Calu3 (cell line): ENCODE measurements around the gene CHSY3. TPM values are rescaled to one million over a fixed set of nuclear protein-coding genes. Genes with fewer than 3 reads are reported as not detected.

ENCODE experiments used
- BruUV-seq: library from RNA; stranded (reverse); fragments of 400-500 nt; replicated peaks from 2 replicates; lab custom pipeline; 2021; lab: Mats Ljungman, UMichigan
- CTCF ChIA-PET: fragments of 300-600 bp; sonication (Branson Sonifier 250); formaldehyde crosslinking; loops from one replicate; lab custom pipeline; 2022; ENCODE audit warnings: antibody characterized with exemption; lab: Charles Lee
- DNase-seq: peaks from one replicate; pipeline ENCODE4 v3.0.0; 2022
- H3K27ac Mint-ChIP-seq: one replicate; pipeline ENCODE4 v1.8.0; 2022; ENCODE audit warnings: mixed read lengths; ENCODE audit not compliant: unreplicated experiment
- H3K27me3 Mint-ChIP-seq: one replicate; pipeline ENCODE4 v1.8.0; 2022; ENCODE audit warnings: mixed read lengths; ENCODE audit not compliant: unreplicated experiment
- H3K36me3 Mint-ChIP-seq: one replicate; pipeline ENCODE4 v1.8.0; 2022; ENCODE audit warnings: mild to moderate bottlenecking, moderate library complexity, mixed read lengths; ENCODE audit not compliant: insufficient read depth, unreplicated experiment
- H3K4me1 Mint-ChIP-seq: one replicate; pipeline ENCODE4 v1.8.0; 2022; ENCODE audit warnings: mild to moderate bottlenecking, low read depth, mixed read lengths; ENCODE audit not compliant: unreplicated experiment
- H3K4me3 Mint-ChIP-seq: one replicate; pipeline ENCODE4 v1.8.0; 2022; ENCODE audit warnings: mild to moderate bottlenecking, low read depth, moderate library complexity, mixed read lengths; ENCODE audit not compliant: unreplicated experiment
- H3K9me3 Mint-ChIP-seq: one replicate; pipeline ENCODE4 v1.8.0; 2022; ENCODE audit warnings: low read depth, mixed read lengths; ENCODE audit not compliant: unreplicated experiment
- CTCF ChIP-seq: fragments of 200-600 bp; IDR thresholded peaks from one replicate; pipeline ENCODE4 v1.8.0; 2022; ENCODE audit warnings: antibody characterized with exemption; ENCODE audit not compliant: unreplicated experiment
- intact Hi-C: fragments of 100-400 bp; cut with micrococcal nuclease; formaldehyde crosslinking; loops from one replicate; pipeline ENCODE4 v1.10.0; 2022; ENCODE audit not compliant: unreplicated experiment
- total RNA-seq: library from RNA; stranded (reverse); gene quantifications from 2 replicates; pipeline ENCODE4 v1.2.3, GENCODE V29; 2022

The CHSY3 gene
- total RNA-seq, 1 experiment from 2014 or later: 1.5 TPM

- no peak for TF ChIP-seq CTCF
- DNase-seq: no peak
- peaks cover 6% of the 10 kb centered on the region for H3K9me3 Mint-ChIP-seq
- CTCF ChIA-PET: no interaction called here
- intact Hi-C loops: no loop called here
- H3K27ac Mint-ChIP-seq: no peak overlapping the region
- no TSS peak for BruUV-seq
- no peaks in the 10 kb centered on the region for H3K36me3 Mint-ChIP-seq
- H3K4me1 Mint-ChIP-seq: no peaks in the 10 kb centered on the region
- no peaks in the 10 kb centered on the region for H3K27me3 Mint-ChIP-seq
- no peak overlapping the region for H3K4me3 Mint-ChIP-seq
Observed at GRCh38 chr5:130017173-130017572, 112.9 kb downstream of the CHSY3 start.

GRCh38 chr5:130018641-130019040, 114.4 kb downstream of the CHSY3 start:
- intact Hi-C loops: no loop called here
- no peak overlapping the region for H3K27ac Mint-ChIP-seq
- no peaks in the 10 kb centered on the region for H3K36me3 Mint-ChIP-seq
- TF ChIP-seq CTCF: no peak
- H3K27me3 Mint-ChIP-seq: no peaks in the 10 kb centered on the region
- DNase-seq: no peak
- CTCF ChIA-PET: no interaction called here
- H3K4me3 Mint-ChIP-seq: no peak overlapping the region
- H3K4me1 Mint-ChIP-seq: no peaks in the 10 kb centered on the region
- H3K9me3 Mint-ChIP-seq: peaks cover 6% of the 10 kb centered on the region
- BruUV-seq: no TSS peak

GRCh38 chr5:130021000-130021399, 116.7 kb downstream of the CHSY3 start:
- no peaks in the 10 kb centered on the region for H3K36me3 Mint-ChIP-seq
- no peak overlapping the region for H3K4me3 Mint-ChIP-seq
- no peak overlapping the region for H3K27ac Mint-ChIP-seq
- H3K4me1 Mint-ChIP-seq: no peaks in the 10 kb centered on the region
- no peak for DNase-seq
- CTCF ChIA-PET: no interaction called here
- no peak for TF ChIP-seq CTCF
- no peaks in the 10 kb centered on the region for H3K9me3 Mint-ChIP-seq
- no TSS peak for BruUV-seq
- H3K27me3 Mint-ChIP-seq: no peaks in the 10 kb centered on the region
- intact Hi-C loops: no loop called here

GRCh38 chr5:130021876-130022275, 117.6 kb downstream of the CHSY3 start:
- CTCF ChIA-PET: no interaction called here

More at GRCh38 chr5:130021876-130022275, 117.6 kb downstream of the CHSY3 start:
- no peak for TF ChIP-seq CTCF
- no peaks in the 10 kb centered on the region for H3K4me1 Mint-ChIP-seq
- BruUV-seq: no TSS peak
- H3K27ac Mint-ChIP-seq: no peak overlapping the region
- H3K27me3 Mint-ChIP-seq: no peaks in the 10 kb centered on the region
- intact Hi-C loops: no loop called here
- H3K4me3 Mint-ChIP-seq: no peak overlapping the region
- H3K9me3 Mint-ChIP-seq: no peaks in the 10 kb centered on the region
- H3K36me3 Mint-ChIP-seq: no peaks in the 10 kb centered on the region
- DNase-seq: no peak
